PC-3 (cell line): ENCODE results near the gene FAM83D.

Experiments used
- CTCF ChIP-seq: fragments of 300-600 bp; sonication (generic); conservative IDR thresholded peaks from 2 replicates; pipeline ENCODE4 v1.5.1; 2017; ENCODE audit warnings: antibody characterized with exemption, low read depth, mild to moderate bottlenecking, low read length
- EZH2 ChIP-seq: fragments of 300-600 bp; sonication (generic); IDR thresholded peaks from one replicate; pipeline ENCODE4 v1.6.1; 2017; ENCODE audit warnings: antibody characterized with exemption, mild to moderate bottlenecking, low read length; ENCODE audit not compliant: unreplicated experiment

- no peak for TF ChIP-seq CTCF
- no peak for TF ChIP-seq EZH2
Measured at GRCh38 chr20:38893056-38893564, 33.1 kb upstream of the FAM83D start.
